RWPE2 (cell line): ENCODE data around the gene TRIP6.

Experiments used
- ATAC-seq: fragments of 200-7000 bp; cut with Tn5 transposase; 3 replicates; pipeline ENCODE4 v1.9.1; 2021; ENCODE audit warnings: low read depth
- DNase-seq: peaks from one replicate; pipeline ENCODE4 v3.0.0-alpha.2; 2020; ENCODE audit warnings: low spot score
- H3K27ac ChIP-seq: fragments of 450-650 bp; 2 replicates; pipeline ENCODE4 v1.5.1; 2017; ENCODE audit warnings: mild to moderate bottlenecking; ENCODE audit not compliant: poor library complexity, severe bottlenecking
- H3K27me3 ChIP-seq: fragments of 250-450 bp; sonication (Bioruptor Pico); 2 replicates; pipeline ENCODE4 v1.5.1; 2021; ENCODE audit warnings: mild to moderate bottlenecking, moderate library complexity; ENCODE audit not compliant: insufficient read depth, poor library complexity, severe bottlenecking
- H3K36me3 ChIP-seq: fragments of 250-450 bp; sonication (Bioruptor Pico); 2 replicates; pipeline ENCODE4 v1.5.1; 2020; ENCODE audit warnings: low read depth, mild to moderate bottlenecking, moderate library complexity
- H3K4me1 ChIP-seq: fragments of 250-450 bp; sonication (Bioruptor Pico); 2 replicates; pipeline ENCODE4 v1.5.1; 2021; ENCODE audit warnings: mild to moderate bottlenecking, moderate library complexity; ENCODE audit not compliant: insufficient read depth, poor library complexity, severe bottlenecking
- H3K4me3 ChIP-seq: fragments of 250-450 bp; sonication (Bioruptor Pico); 2 replicates; pipeline ENCODE4 v1.5.1; 2021; ENCODE audit warnings: mild to moderate bottlenecking, moderate library complexity; ENCODE audit not compliant: severe bottlenecking
- H3K9me3 ChIP-seq: fragments of 250-450 bp; sonication (Bioruptor Pico); 2 replicates; pipeline ENCODE4 v1.5.1; 2021; ENCODE audit warnings: mild to moderate bottlenecking, moderate library complexity; ENCODE audit not compliant: severe bottlenecking
- CTCF ChIP-seq: fragments of 450-650 bp; IDR thresholded peaks from one replicate; pipeline ENCODE4 v1.5.1; 2017; ENCODE audit warnings: mild to moderate bottlenecking, moderate library complexity; ENCODE audit not compliant: poor library complexity, severe bottlenecking

Gene TRIP6

GRCh38 chr7:100895701-100895955 is 28.4 kb downstream of the TRIP6 start, which contains the start of gene ACHE:
TSS of gene ACHE (minus strand) at chr7:100895888. CDS start at chr7:100894232, 1,656 bp downstream.
- peak within 1 kb of the TSS; percentile 11 for H3K4me3 ChIP-seq
- no peak for TF ChIP-seq CTCF
- ATAC-seq (peak; percentile 31; the same call in 1 of the 3 replicates), DNase-seq (no peak)
- peaks cover 23% of the 10 kb centered on the region for H3K27me3 ChIP-seq
- no peak within 1 kb of the TSS for H3K27ac ChIP-seq
- H3K36me3 ChIP-seq = no peaks in the 10 kb centered on the region
- H3K9me3 ChIP-seq = no peaks in the 10 kb centered on the region
- H3K4me1 ChIP-seq = peaks cover 12% of the 10 kb centered on the region

GRCh38 chr7:100895956-100896731 is 29.0 kb downstream of the TRIP6 start:
- Histone ChIP-seq H3K27ac (no peak overlapping the region), H3K4me3 (peak overlapping the region; percentile 8), H3K27me3 (peaks cover 23% of the 10 kb centered on the region), H3K9me3 (no peaks in the 10 kb centered on the region), H3K36me3 (no peaks in the 10 kb centered on the region), H3K4me1 (peaks cover 8% of the 10 kb centered on the region)
- no peak for DNase-seq
- no peak for TF ChIP-seq CTCF
- no peak; the same call in 2 of the 3 replicates for ATAC-seq

GRCh38 chr7:100896732-100897608 is 29.8 kb downstream of the TRIP6 start:
- Histone ChIP-seq H3K4me3 (peak overlapping the region; percentile 8), H3K4me1 (no peaks in the 10 kb centered on the region), H3K27me3 (peaks cover 23% of the 10 kb centered on the region), H3K36me3 (no peaks in the 10 kb centered on the region), H3K27ac (no peak overlapping the region), H3K9me3 (no peaks in the 10 kb centered on the region)
- TF ChIP-seq CTCF = peak; percentile 84
- peak; percentile 35; the same call in 1 of the 3 replicates for ATAC-seq
- DNase-seq = no peak

GRCh38 chr7:100897772-100898454 is 30.7 kb downstream of the TRIP6 start:
- Histone ChIP-seq H3K4me3 (no peak overlapping the region), H3K27me3 (peaks cover 23% of the 10 kb centered on the region), H3K4me1 (no peaks in the 10 kb centered on the region), H3K36me3 (no peaks in the 10 kb centered on the region), H3K9me3 (no peaks in the 10 kb centered on the region), H3K27ac (no peak overlapping the region)
- no peak for TF ChIP-seq CTCF
- no peak for ATAC-seq
- no peak for DNase-seq
